ENCODE results near the gene DGKI. TPM values are rescaled to one million over a fixed set of nuclear protein-coding genes. Genes with fewer than 3 reads are reported as not detected.

DGKI gene
- total and polyA plus RNA-seq, 4 donors: 0.01 to 0.37 (median 0.31) TPM

DNA sequence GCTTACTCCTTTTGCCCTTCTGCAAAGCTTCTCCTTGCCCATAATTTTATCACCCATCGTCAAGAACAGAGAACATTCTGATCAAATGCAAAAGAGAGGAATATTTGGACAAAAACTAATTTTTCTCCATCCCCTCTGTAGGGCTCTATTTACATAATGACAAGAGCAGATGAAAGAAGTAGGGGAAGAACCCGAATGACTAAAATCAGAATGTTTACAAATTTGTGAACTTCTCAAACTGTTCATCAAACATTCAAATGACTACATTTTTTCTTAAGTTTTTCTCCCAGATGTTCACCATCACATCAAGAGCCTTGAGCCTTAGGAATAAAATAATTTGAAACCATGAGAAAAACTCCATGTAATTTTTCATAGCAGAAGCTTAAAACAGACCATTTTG, 119.4 kb downstream of the DGKI start (continued):
- no peak for TF ChIP-seq ZBTB33 (IDR thresholded peaks at IDR 0.05)
- TF ChIP-seq REST (IDR thresholded peaks at IDR 0.05): no peak
- no peak for TF ChIP-seq JUND (IDR thresholded peaks at IDR 0.05)
- TF ChIP-seq RXRA (IDR thresholded peaks at IDR 0.05): no peak
- TF ChIP-seq YY1 (IDR thresholded peaks at IDR 0.05): no peak

GRCh38 chr7:137718355-137718754, 128.4 kb downstream of the DGKI start:
- Histone ChIP-seq H3K27ac (ENCODE audit: low read depth in 1 of 2, low read length in 2 of 2) (no peak overlapping the region), H3K9me3 (ENCODE audit: control insufficient read depth in 4 of 4, low read length in 3 of 4) (no peaks in the 10 kb centered on the region), H3K4me1 (ENCODE audit: control insufficient read depth in 4 of 4, insufficient read depth in 4 of 4, low read length in 3 of 4) (no peaks in the 10 kb centered on the region), H3K27me3 (ENCODE audit: control insufficient read depth in 4 of 4, insufficient read depth in 4 of 4, low read length in 3 of 4) (peaks cover 0 to 8% (median 0%) of the 10 kb centered on the region in 4 donors), H3K9ac (ENCODE audit: low read depth in 1 of 2, low read length in 2 of 2) (no peak overlapping the region), H3K4me3 (ENCODE audit: low read depth in 1 of 3, low read length in 3 of 3) (no peak overlapping the region), H3K36me3 (ENCODE audit: control insufficient read depth in 4 of 4, insufficient read depth in 3 of 4, low read depth in 1 of 4, low read length in 3 of 4) (no peaks in the 10 kb centered on the region)
- DNase-seq (ENCODE audit: low spot score): no peak
- WGBS: 92% methylated on average over 4 of the region's 4 CpGs
- no peak for TF ChIP-seq YY1 (IDR thresholded peaks at IDR 0.05)
- TF ChIP-seq NR2F2 (IDR thresholded peaks at IDR 0.05): no peak
- TF ChIP-seq SP1 (IDR thresholded peaks at IDR 0.05): no peak
- no peak for TF ChIP-seq GABPA (IDR thresholded peaks at IDR 0.05 in 1 of 2, conservative IDR thresholded peaks at IDR 0.05 in 1 of 2)
- TF ChIP-seq, protein P1, sequence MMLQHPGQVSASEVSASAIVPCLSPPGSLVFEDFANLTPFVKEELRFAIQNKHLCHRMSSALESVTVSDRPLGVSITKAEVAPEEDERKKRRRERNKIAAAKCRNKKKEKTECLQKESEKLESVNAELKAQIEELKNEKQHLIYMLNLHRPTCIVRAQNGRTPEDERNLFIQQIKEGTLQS (IDR thresholded peaks at IDR 0.05): no peak
- TF ChIP-seq REST (IDR thresholded peaks at IDR 0.05): no peak
- TF ChIP-seq HNF4A (conservative IDR thresholded peaks at IDR 0.05): no peak
- no peak for TF ChIP-seq FOXA2 (IDR thresholded peaks at IDR 0.05)
- no peak for TF ChIP-seq RAD21 (IDR thresholded peaks at IDR 0.05)
- no peak for TF ChIP-seq JUND (IDR thresholded peaks at IDR 0.05)
- TF ChIP-seq, protein P2, sequence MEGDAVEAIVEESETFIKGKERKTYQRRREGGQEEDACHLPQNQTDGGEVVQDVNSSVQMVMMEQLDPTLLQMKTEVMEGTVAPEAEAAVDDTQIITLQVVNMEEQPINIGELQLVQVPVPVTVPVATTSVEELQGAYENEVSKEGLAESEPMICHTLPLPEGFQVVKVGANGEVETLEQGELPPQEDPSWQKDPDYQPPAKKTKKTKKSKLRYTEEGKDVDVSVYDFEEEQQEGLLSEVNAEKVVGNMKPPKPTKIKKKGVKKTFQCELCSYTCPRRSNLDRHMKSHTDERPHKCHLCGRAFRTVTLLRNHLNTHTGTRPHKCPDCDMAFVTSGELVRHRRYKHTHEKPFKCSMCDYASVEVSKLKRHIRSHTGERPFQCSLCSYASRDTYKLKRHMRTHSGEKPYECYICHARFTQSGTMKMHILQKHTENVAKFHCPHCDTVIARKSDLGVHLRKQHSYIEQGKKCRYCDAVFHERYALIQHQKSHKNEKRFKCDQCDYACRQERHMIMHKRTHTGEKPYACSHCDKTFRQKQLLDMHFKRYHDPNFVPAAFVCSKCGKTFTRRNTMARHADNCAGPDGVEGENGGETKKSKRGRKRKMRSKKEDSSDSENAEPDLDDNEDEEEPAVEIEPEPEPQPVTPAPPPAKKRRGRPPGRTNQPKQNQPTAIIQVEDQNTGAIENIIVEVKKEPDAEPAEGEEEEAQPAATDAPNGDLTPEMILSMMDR (IDR thresholded peaks at IDR 0.05; ENCODE audit: low read depth, low read length, missing input control): no peak
